ENCODE results near the gene MPPED1. TPM values are rescaled to one million over a fixed set of nuclear protein-coding genes. Genes with fewer than 3 reads are reported as not detected.

Gene MPPED1
- total and polyA plus RNA-seq, 4 donors: 0.89 to 6.5 (median 4.1) TPM

DNA sequence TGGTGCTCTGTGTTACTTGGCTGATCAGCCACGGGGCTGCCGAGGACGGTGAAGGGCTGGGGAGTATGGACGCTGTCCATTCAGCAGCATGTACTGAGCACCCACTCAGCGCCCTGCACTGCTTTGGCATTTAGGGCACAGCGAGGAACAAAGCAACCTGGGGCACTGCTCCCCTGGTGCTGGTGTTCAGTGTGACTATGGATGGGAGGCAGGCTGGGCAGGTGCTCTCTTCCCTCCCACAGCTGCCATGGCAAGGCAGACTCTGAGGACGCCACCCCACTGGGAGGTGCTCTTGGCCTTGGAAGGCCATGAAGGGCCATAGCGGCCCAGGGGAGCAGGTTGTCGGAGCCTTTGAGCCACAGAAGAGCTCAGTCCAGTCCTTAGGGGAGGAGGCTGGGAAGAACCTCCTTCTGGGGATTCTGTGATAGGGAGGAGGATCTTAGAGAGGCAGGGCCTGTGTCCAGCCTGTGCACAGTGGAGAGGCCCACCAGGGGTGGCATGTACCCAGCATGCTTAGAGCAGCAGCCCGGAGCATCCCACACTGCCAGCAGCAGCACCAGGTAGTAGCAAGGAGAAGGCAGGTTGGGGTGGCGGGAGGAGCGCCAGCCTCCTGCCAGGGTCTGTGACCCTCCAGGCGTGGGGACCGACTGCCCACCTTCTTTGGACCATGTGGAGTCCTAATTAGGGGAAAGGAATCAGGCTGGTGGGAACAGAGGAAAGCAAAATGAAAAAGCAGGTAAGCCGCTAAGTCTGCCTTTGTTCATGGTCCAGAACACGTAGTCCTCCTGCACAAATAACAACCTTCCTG is 141.8 kb downstream of the MPPED1 start:
- Histone ChIP-seq H3K4me1 (ENCODE audit: control insufficient read depth in 4 of 4, insufficient read depth in 4 of 4, low read length in 3 of 4) (no peaks in the 10 kb centered on the region), H3K4me3 (ENCODE audit: low read depth in 1 of 3, low read length in 3 of 3) (no peak overlapping the region), H3K27me3 (ENCODE audit: control insufficient read depth in 4 of 4, insufficient read depth in 4 of 4, low read length in 3 of 4) (no peaks in the 10 kb centered on the region), H3K36me3 (ENCODE audit: control insufficient read depth in 4 of 4, insufficient read depth in 3 of 4, low read depth in 1 of 4, low read length in 3 of 4) (no peaks in the 10 kb centered on the region), H3K9ac (ENCODE audit: low read depth in 1 of 2, low read length in 2 of 2) (no peak overlapping the region), H3K27ac (ENCODE audit: low read depth in 1 of 2, low read length in 2 of 2) (no peak overlapping the region), H3K9me3 (ENCODE audit: control insufficient read depth in 4 of 4, low read length in 3 of 4) (no peaks in the 10 kb centered on the region)
- TF ChIP-seq RAD21 (IDR thresholded peaks at IDR 0.05) (no peak), HNF4G (IDR thresholded peaks at IDR 0.05) (no peak), YY1 (IDR thresholded peaks at IDR 0.05) (no peak), SP1 (IDR thresholded peaks at IDR 0.05) (no peak), NR2F2 (IDR thresholded peaks at IDR 0.05) (no peak), FOXA1 (IDR thresholded peaks at IDR 0.05) (no peak), RXRA (IDR thresholded peaks at IDR 0.05) (no peak), HNF4A (conservative IDR thresholded peaks at IDR 0.05) (no peak), TAF1 (conservative IDR thresholded peaks at IDR 0.05) (no peak), JUND (IDR thresholded peaks at IDR 0.05) (no peak), GABPA (IDR thresholded peaks at IDR 0.05 in 1 of 2, conservative IDR thresholded peaks at IDR 0.05 in 1 of 2) (no peak)
- TF ChIP-seq, protein P1, sequence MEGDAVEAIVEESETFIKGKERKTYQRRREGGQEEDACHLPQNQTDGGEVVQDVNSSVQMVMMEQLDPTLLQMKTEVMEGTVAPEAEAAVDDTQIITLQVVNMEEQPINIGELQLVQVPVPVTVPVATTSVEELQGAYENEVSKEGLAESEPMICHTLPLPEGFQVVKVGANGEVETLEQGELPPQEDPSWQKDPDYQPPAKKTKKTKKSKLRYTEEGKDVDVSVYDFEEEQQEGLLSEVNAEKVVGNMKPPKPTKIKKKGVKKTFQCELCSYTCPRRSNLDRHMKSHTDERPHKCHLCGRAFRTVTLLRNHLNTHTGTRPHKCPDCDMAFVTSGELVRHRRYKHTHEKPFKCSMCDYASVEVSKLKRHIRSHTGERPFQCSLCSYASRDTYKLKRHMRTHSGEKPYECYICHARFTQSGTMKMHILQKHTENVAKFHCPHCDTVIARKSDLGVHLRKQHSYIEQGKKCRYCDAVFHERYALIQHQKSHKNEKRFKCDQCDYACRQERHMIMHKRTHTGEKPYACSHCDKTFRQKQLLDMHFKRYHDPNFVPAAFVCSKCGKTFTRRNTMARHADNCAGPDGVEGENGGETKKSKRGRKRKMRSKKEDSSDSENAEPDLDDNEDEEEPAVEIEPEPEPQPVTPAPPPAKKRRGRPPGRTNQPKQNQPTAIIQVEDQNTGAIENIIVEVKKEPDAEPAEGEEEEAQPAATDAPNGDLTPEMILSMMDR (IDR thresholded peaks at IDR 0.05; ENCODE audit: low read depth, low read length, missing input control): no peak
- TF ChIP-seq, protein P2, sequence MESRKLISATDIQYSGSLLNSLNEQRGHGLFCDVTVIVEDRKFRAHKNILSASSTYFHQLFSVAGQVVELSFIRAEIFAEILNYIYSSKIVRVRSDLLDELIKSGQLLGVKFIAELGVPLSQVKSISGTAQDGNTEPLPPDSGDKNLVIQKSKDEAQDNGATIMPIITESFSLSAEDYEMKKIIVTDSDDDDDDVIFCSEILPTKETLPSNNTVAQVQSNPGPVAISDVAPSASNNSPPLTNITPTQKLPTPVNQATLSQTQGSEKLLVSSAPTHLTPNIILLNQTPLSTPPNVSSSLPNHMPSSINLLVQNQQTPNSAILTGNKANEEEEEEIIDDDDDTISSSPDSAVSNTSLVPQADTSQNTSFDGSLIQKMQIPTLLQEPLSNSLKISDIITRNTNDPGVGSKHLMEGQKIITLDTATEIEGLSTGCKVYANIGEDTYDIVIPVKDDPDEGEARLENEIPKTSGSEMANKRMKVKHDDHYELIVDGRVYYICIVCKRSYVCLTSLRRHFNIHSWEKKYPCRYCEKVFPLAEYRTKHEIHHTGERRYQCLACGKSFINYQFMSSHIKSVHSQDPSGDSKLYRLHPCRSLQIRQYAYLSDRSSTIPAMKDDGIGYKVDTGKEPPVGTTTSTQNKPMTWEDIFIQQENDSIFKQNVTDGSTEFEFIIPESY (IDR thresholded peaks at IDR 0.05): no peak
- TF ChIP-seq, protein P3, sequence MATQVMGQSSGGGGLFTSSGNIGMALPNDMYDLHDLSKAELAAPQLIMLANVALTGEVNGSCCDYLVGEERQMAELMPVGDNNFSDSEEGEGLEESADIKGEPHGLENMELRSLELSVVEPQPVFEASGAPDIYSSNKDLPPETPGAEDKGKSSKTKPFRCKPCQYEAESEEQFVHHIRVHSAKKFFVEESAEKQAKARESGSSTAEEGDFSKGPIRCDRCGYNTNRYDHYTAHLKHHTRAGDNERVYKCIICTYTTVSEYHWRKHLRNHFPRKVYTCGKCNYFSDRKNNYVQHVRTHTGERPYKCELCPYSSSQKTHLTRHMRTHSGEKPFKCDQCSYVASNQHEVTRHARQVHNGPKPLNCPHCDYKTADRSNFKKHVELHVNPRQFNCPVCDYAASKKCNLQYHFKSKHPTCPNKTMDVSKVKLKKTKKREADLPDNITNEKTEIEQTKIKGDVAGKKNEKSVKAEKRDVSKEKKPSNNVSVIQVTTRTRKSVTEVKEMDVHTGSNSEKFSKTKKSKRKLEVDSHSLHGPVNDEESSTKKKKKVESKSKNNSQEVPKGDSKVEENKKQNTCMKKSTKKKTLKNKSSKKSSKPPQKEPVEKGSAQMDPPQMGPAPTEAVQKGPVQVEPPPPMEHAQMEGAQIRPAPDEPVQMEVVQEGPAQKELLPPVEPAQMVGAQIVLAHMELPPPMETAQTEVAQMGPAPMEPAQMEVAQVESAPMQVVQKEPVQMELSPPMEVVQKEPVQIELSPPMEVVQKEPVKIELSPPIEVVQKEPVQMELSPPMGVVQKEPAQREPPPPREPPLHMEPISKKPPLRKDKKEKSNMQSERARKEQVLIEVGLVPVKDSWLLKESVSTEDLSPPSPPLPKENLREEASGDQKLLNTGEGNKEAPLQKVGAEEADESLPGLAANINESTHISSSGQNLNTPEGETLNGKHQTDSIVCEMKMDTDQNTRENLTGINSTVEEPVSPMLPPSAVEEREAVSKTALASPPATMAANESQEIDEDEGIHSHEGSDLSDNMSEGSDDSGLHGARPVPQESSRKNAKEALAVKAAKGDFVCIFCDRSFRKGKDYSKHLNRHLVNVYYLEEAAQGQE (IDR thresholded peaks at IDR 0.05): no peak
- DNase-seq (ENCODE audit: low spot score): no peak
- 92% methylated on average over 16 of the region's 16 CpGs for WGBS

DNA sequence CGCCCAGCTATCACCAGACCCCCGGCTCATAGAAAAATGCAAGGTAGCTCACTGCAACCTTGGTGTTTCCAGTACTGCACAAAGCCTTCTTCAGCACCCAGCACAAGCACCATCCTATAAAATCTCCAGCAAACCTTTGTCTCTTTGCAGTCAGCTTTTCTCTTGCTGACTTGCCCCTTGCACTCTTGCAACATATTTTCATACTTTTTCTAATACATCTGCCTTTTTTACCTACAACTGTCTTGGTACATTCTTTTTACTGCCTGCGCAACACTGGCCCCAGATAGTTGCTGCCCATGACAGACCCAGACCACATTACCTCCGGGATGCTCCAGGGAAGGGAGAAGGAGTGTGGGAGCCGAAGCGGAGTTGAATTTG is 142.4 kb downstream of the MPPED1 start:
- Histone ChIP-seq H3K9ac (ENCODE audit: low read depth in 1 of 2, low read length in 2 of 2) (no peak overlapping the region), H3K27ac (ENCODE audit: low read depth in 1 of 2, low read length in 2 of 2) (no peak overlapping the region), H3K4me3 (ENCODE audit: low read depth in 1 of 3, low read length in 3 of 3) (no peak overlapping the region), H3K9me3 (ENCODE audit: control insufficient read depth in 4 of 4, low read length in 3 of 4) (no peaks in the 10 kb centered on the region), H3K36me3 (ENCODE audit: control insufficient read depth in 4 of 4, insufficient read depth in 3 of 4, low read depth in 1 of 4, low read length in 3 of 4) (no peaks in the 10 kb centered on the region), H3K4me1 (ENCODE audit: control insufficient read depth in 4 of 4, insufficient read depth in 4 of 4, low read length in 3 of 4) (no peaks in the 10 kb centered on the region), H3K27me3 (ENCODE audit: control insufficient read depth in 4 of 4, insufficient read depth in 4 of 4, low read length in 3 of 4) (no peaks in the 10 kb centered on the region)
- no peak for DNase-seq (ENCODE audit: low spot score)
- 89% methylated on average over 6 of the region's 6 CpGs for WGBS
- TF ChIP-seq EGR1 (IDR thresholded peaks at IDR 0.05; ENCODE audit: low read depth in 2 of 2): no peak
- no peak for TF ChIP-seq HNF4G (IDR thresholded peaks at IDR 0.05)
- TF ChIP-seq, protein P1 (IDR thresholded peaks at IDR 0.05; ENCODE audit: low read depth, low read length, missing input control): no peak

Measured in liver (tissue), 9 donors.